ENCODE results near the gene P2RX7. TPM values are rescaled to one million over a fixed set of nuclear protein-coding genes. Genes with fewer than 3 reads are reported as not detected.
"Not testable (repeated sequence)": the region's sequence is repeated elsewhere in the genome, so short reads cannot be mapped to it uniquely, and the experiment has no call there.

P2RX7 gene
- total and polyA plus RNA-seq, 5 donors = 1.1 to 4.0 (median 2.2) TPM

- ATAC-seq (no peak), DNase-seq (no peak)
- intact Hi-C loops (cut with DNase I) = no loop called here
- no peak overlapping the region for H3K27ac ChIP-seq (ENCODE audit: low read length)
- H3K4me1 ChIP-seq (ENCODE audit: control insufficient read depth, insufficient read depth, low read length) = no peaks in the 10 kb centered on the region
- no peak overlapping the region for H3K4me3 ChIP-seq (ENCODE audit: low read length)
- H3K27me3 ChIP-seq (ENCODE audit: control insufficient read depth, insufficient read depth) = no peaks in the 10 kb centered on the region
- 95% methylated on average over 5 of the region's 5 CpGs for WGBS
- no peaks in the 10 kb centered on the region for H3K9me3 ChIP-seq (ENCODE audit: control insufficient read depth, low read length)
Measured at GRCh38 chr12:121139286-121139685, 6.6 kb downstream of the P2RX7 start.

GRCh38 chr12:121142171-121142950 lies 9.7 kb downstream of the P2RX7 start:
- 85% methylated on average over 11 of the region's 11 CpGs for WGBS
- DNase-seq (no peak), ATAC-seq (no peak)
- intact Hi-C loops (cut with DNase I) = no loop called here
- H3K27ac ChIP-seq (ENCODE audit: low read length) = no peak overlapping the region
- no peak overlapping the region for H3K4me3 ChIP-seq (ENCODE audit: low read length)
- no peaks in the 10 kb centered on the region for H3K9me3 ChIP-seq (ENCODE audit: control insufficient read depth, low read length)
- H3K27me3 ChIP-seq (ENCODE audit: control insufficient read depth, insufficient read depth) = no peaks in the 10 kb centered on the region
- no peaks in the 10 kb centered on the region for H3K4me1 ChIP-seq (ENCODE audit: control insufficient read depth, insufficient read depth, low read length)

GRCh38 chr12:121144416-121144914 lies 11.8 kb downstream of the P2RX7 start:
- intact Hi-C loops (cut with DNase I) = no loop called here
- WGBS = 80% methylated on average over 3 of the region's 3 CpGs
- Histone ChIP-seq H3K9me3 (ENCODE audit: control insufficient read depth, low read length) (no peaks in the 10 kb centered on the region), H3K4me3 (ENCODE audit: low read length) (no peak overlapping the region), H3K27ac (ENCODE audit: low read length) (no peak overlapping the region), H3K27me3 (ENCODE audit: control insufficient read depth, insufficient read depth) (no peaks in the 10 kb centered on the region), H3K4me1 (ENCODE audit: control insufficient read depth, insufficient read depth, low read length) (no peaks in the 10 kb centered on the region)
- ATAC-seq = peak; percentile 53 to 61
- DNase-seq = no peak

- WGBS = 65% methylated on average over 8 of the region's 8 CpGs
- H3K27ac ChIP-seq (ENCODE audit: low read length) = no peak overlapping the region
- no peaks in the 10 kb centered on the region for H3K4me1 ChIP-seq (ENCODE audit: control insufficient read depth, insufficient read depth, low read length)
- H3K27me3 ChIP-seq (ENCODE audit: control insufficient read depth, insufficient read depth) = no peaks in the 10 kb centered on the region
- intact Hi-C loops (cut with DNase I) = no loop called here
- H3K9me3 ChIP-seq (ENCODE audit: control insufficient read depth, low read length) = no peaks in the 10 kb centered on the region
- H3K4me3 ChIP-seq (ENCODE audit: low read length) = no peak overlapping the region
- DNase-seq (no peak), ATAC-seq (peak in 1 of 2 donors; percentile 52)
Measured at GRCh38 chr12:121145221-121145620, 12.5 kb downstream of the P2RX7 start.

- H3K4me3 ChIP-seq (ENCODE audit: low read length); H3K27ac ChIP-seq (ENCODE audit: low read length); DNase-seq; H3K9me3 ChIP-seq (ENCODE audit: control insufficient read depth, low read length); ATAC-seq; H3K27me3 ChIP-seq (ENCODE audit: control insufficient read depth, insufficient read depth); intact Hi-C loops (cut with DNase I); H3K4me1 ChIP-seq (ENCODE audit: control insufficient read depth, insufficient read depth, low read length): not testable (repeated sequence)
- 78% methylated on average over 3 of the region's 3 CpGs for WGBS
Measured at GRCh38 chr12:121149289-121149688, 16.6 kb downstream of the P2RX7 start.

GRCh38 chr12:121154793-121155375 lies 22.2 kb downstream of the P2RX7 start:
- ATAC-seq = no peak
- WGBS = 75% methylated on average over 14 of the region's 14 CpGs

GRCh38 chr12:121156365-121156764 lies 23.7 kb downstream of the P2RX7 start:
- intact Hi-C loops (cut with DNase I) = no loop called here
- WGBS = 79% methylated on average over 5 of the region's 5 CpGs
- ATAC-seq = no peak

More at GRCh38 chr12:121154793-121155375, 22.2 kb downstream of the P2RX7 start:
- intact Hi-C loops (cut with DNase I) = no loop called here
- Histone ChIP-seq H3K27me3 (ENCODE audit: control insufficient read depth, insufficient read depth) (no peaks in the 10 kb centered on the region), H3K4me1 (ENCODE audit: control insufficient read depth, insufficient read depth, low read length) (no peaks in the 10 kb centered on the region), H3K27ac (ENCODE audit: low read length) (no peak overlapping the region), H3K9me3 (ENCODE audit: control insufficient read depth, low read length) (no peaks in the 10 kb centered on the region), H3K4me3 (ENCODE audit: low read length) (no peak overlapping the region)
- no peak for DNase-seq

GRCh38 chr12:121158085-121158484 lies 25.4 kb downstream of the P2RX7 start:
- Histone ChIP-seq H3K4me1 (ENCODE audit: control insufficient read depth, insufficient read depth, low read length) (no peaks in the 10 kb centered on the region), H3K27ac (ENCODE audit: low read length) (no peak overlapping the region), H3K9me3 (ENCODE audit: control insufficient read depth, low read length) (no peaks in the 10 kb centered on the region), H3K4me3 (ENCODE audit: low read length) (no peak overlapping the region), H3K27me3 (ENCODE audit: control insufficient read depth, insufficient read depth) (no peaks in the 10 kb centered on the region)
- ATAC-seq (no peak), DNase-seq (no peak)
- intact Hi-C loops (cut with DNase I) = no loop called here
- 93% methylated on average over 3 of the region's 3 CpGs for WGBS

More at GRCh38 chr12:121156365-121156764, 23.7 kb downstream of the P2RX7 start:
- Histone ChIP-seq H3K27ac (ENCODE audit: low read length) (no peak overlapping the region), H3K27me3 (ENCODE audit: control insufficient read depth, insufficient read depth) (no peaks in the 10 kb centered on the region), H3K4me3 (ENCODE audit: low read length) (no peak overlapping the region), H3K9me3 (ENCODE audit: control insufficient read depth, low read length) (no peaks in the 10 kb centered on the region), H3K4me1 (ENCODE audit: control insufficient read depth, insufficient read depth, low read length) (no peaks in the 10 kb centered on the region)
- DNase-seq = no peak

- ATAC-seq; H3K4me1 ChIP-seq (ENCODE audit: control insufficient read depth, insufficient read depth, low read length); H3K9me3 ChIP-seq (ENCODE audit: control insufficient read depth, low read length); H3K27ac ChIP-seq (ENCODE audit: low read length); DNase-seq; H3K27me3 ChIP-seq (ENCODE audit: control insufficient read depth, insufficient read depth); intact Hi-C loops (cut with DNase I); H3K4me3 ChIP-seq (ENCODE audit: low read length): not testable (repeated sequence)
- WGBS = 76% methylated on average over 5 of the region's 5 CpGs
Measured at GRCh38 chr12:121158728-121159351, 26.2 kb downstream of the P2RX7 start.

GRCh38 chr12:121159467-121160307 lies 27.0 kb downstream of the P2RX7 start:
- Histone ChIP-seq H3K27ac (ENCODE audit: low read length) (no peak overlapping the region), H3K4me1 (ENCODE audit: control insufficient read depth, insufficient read depth, low read length) (no peaks in the 10 kb centered on the region), H3K4me3 (ENCODE audit: low read length) (no peak overlapping the region), H3K27me3 (ENCODE audit: control insufficient read depth, insufficient read depth) (no peaks in the 10 kb centered on the region), H3K9me3 (ENCODE audit: control insufficient read depth, low read length) (no peaks in the 10 kb centered on the region)
- no peak for ATAC-seq
- DNase-seq = no peak
- WGBS = 74% methylated on average over 7 of the region's 7 CpGs
- intact Hi-C loops (cut with DNase I) = no loop called here
